Breast epithelium (tissue), 3 donors: Measurements from ENCODE around the gene PLCL2.

Experiments used
- CTCF ChIP-seq, 3 donors: fragments of 450-650 bp; IDR thresholded peaks; one replicate each; pipeline ENCODE4 v1.5.1; 2016 to 2017; ENCODE audit warnings: antibody characterized with exemption in 3 of 3, mild to moderate bottlenecking in 3 of 3, moderate library complexity in 3 of 3
- POLR2A ChIP-seq: fragments of 450-650 bp; IDR thresholded peaks from one replicate; pipeline ENCODE4 v1.6.1; 2016; ENCODE audit warnings: antibody characterized with exemption, mild to moderate bottlenecking, moderate library complexity

DNA sequence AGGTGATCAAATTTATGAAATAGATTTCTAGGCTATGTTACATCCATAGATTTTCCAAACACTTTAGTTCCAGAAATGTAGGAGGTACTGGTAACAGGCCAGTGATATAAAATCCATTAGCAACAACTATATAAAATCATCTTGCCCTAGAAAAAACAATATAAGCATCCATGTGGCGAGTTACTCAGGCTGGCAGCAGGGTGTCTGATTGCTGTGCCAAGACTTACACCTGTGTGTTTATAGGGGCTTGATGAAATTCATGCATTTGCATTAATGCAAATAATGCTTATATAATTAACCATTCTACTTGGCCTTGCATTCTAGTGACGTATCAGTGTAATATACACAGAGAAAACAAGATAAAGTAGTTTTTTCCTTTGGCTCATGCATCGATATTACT lies 153.4 kb downstream of the PLCL2 start:
- no peak for TF ChIP-seq CTCF (IDR thresholded peaks at IDR 0.05)
- TF ChIP-seq POLR2A, result no peak
